SHP77 treated with DMSO at 0.1 percent for 48 hours (cell line): Measurements from ENCODE around the gene ENHO.
A peak's percentile ranks its signal among the peaks of the same experiment; 100 is the strongest.

Source experiments
- DNase-seq: peaks from one replicate; lab custom pipeline; 2025; lab: John Stamatoyannopoulos, UW

The ENHO gene

GRCh38 chr9:34522971-34523797, at the start of gene ENHO:
ENHO (minus strand) TSS chr9:34522990; CDS start chr9:34521695, 1,295 bp downstream.
- peak; percentile 20 for DNase-seq

- no peak for DNase-seq
Measured at GRCh38 chr9:34572092-34572491, 49.3 kb upstream of the ENHO start.

- no peak for DNase-seq
Measured at GRCh38 chr9:34571481-34571810, 48.7 kb upstream of the ENHO start.

GRCh38 chr9:34570809-34571480, 48.2 kb upstream of the ENHO start:
- no peak for DNase-seq

- no peak for DNase-seq
Measured at GRCh38 chr9:34570376-34570775, 47.6 kb upstream of the ENHO start.

GRCh38 chr9:34568774-34569173, 46.0 kb upstream of the ENHO start:
- no peak for DNase-seq

- DNase-seq: no peak
Measured at GRCh38 chr9:34568133-34568532, 45.3 kb upstream of the ENHO start.

- no peak for DNase-seq
Measured at GRCh38 chr9:34566972-34567371, 44.2 kb upstream of the ENHO start.

- DNase-seq: no peak
Measured at GRCh38 chr9:34566322-34566721, 43.5 kb upstream of the ENHO start.

- DNase-seq: no peak
Measured at GRCh38 chr9:34565856-34566255, 43.1 kb upstream of the ENHO start.

GRCh38 chr9:34564617-34565016, 41.8 kb upstream of the ENHO start:
- no peak for DNase-seq

GRCh38 chr9:34563262-34563661, 40.5 kb upstream of the ENHO start:
- DNase-seq: no peak

GRCh38 chr9:34562135-34562745, 39.5 kb upstream of the ENHO start:
- no peak for DNase-seq

- no peak for DNase-seq
Measured at GRCh38 chr9:34560599-34561214, 37.9 kb upstream of the ENHO start.

GRCh38 chr9:34559624-34560455, 37.0 kb upstream of the ENHO start:
- DNase-seq: no peak

- DNase-seq: peak; percentile 12
Measured at GRCh38 chr9:34558919-34559623, 36.3 kb upstream of the ENHO start.

GRCh38 chr9:34558364-34558763, 35.6 kb upstream of the ENHO start:
- no peak for DNase-seq

GRCh38 chr9:34557426-34558321, 34.9 kb upstream of the ENHO start:
- DNase-seq: no peak

GRCh38 chr9:34556949-34557348, 34.2 kb upstream of the ENHO start:
- no peak for DNase-seq

- DNase-seq: no peak
Measured at GRCh38 chr9:34555936-34556525, 33.2 kb upstream of the ENHO start.
